SK-N-DZ (cell line): ENCODE results near the gene CDC16. TPM values are rescaled to one million over a fixed set of nuclear protein-coding genes. Genes with fewer than 3 reads are reported as not detected.
"Not testable (repeated sequence)": the region's sequence is repeated elsewhere in the genome, so short reads cannot be mapped to it uniquely, and the experiment has no call there.

Experiments
- DNase-seq: peaks from one replicate; pipeline ENCODE4 v3.0.0-alpha.2; 2015; ENCODE audit warnings: low spot score
- polyA plus RNA-seq, 2 experiments: library from polyadenylated mRNA; depleted of rRNA; stranded (reverse); fragments of >200 nt; gene quantifications; 2 replicates each; pipeline ENCODE4 v1.2.3, GENCODE V29; 2014

Gene CDC16, protein sequence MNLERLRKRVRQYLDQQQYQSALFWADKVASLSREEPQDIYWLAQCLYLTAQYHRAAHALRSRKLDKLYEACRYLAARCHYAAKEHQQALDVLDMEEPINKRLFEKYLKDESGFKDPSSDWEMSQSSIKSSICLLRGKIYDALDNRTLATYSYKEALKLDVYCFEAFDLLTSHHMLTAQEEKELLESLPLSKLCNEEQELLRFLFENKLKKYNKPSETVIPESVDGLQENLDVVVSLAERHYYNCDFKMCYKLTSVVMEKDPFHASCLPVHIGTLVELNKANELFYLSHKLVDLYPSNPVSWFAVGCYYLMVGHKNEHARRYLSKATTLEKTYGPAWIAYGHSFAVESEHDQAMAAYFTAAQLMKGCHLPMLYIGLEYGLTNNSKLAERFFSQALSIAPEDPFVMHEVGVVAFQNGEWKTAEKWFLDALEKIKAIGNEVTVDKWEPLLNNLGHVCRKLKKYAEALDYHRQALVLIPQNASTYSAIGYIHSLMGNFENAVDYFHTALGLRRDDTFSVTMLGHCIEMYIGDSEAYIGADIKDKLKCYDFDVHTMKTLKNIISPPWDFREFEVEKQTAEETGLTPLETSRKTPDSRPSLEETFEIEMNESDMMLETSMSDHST
- 23.7 and 24.6 TPM in 2 replicates for polyA plus RNA-seq (2014; cell fraction: cytosol; rRNA removed)
- 117 and 138 TPM in 2 replicates for polyA plus RNA-seq (2014; cell fraction: nucleus; rRNA removed)

DNA sequence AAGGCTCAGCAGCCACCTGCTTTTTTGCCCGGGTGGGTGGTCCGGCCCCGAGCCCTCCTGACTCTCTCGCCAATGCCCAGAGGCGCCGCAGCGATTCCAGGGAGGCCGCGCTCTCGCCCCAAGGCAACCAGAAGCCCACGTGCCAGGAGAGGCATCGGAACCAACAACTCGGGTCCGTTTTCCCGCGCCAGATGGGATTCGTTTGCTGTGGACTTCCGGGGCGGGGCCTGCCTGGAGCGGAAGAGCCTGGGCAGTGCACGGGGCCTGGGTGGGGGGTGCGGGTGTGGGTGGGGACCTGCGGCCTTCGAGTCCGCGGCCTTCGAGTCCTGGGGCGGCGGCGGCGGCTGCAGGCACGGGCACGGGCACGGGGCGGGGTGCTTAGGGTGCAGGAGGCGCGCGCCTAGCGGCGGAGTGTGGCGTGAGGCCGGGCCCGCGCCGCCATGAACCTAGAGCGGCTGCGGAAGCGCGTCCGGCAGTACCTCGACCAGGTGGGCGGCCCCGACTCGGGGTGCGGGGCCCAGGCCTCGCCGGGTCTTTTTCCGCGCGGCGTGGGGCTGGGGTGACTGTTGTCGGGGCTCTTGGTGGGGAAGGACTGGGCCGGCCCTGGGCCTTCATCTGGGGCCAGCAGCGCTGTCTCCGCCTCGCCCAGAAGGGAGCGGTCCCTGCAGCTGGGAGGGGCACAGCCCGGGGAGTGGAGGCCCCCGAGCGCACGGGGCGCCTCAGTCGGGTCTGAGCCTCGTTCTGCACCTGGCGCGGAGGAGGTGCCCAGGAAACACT is at the start of gene CDC16:
Gene CDC16, plus strand, starts transcription at position 253 of the 777 bp plus-strand sequence. Its CDS starts 188 bp downstream, at position 441.
- DNase-seq: peak; percentile 94

DNA sequence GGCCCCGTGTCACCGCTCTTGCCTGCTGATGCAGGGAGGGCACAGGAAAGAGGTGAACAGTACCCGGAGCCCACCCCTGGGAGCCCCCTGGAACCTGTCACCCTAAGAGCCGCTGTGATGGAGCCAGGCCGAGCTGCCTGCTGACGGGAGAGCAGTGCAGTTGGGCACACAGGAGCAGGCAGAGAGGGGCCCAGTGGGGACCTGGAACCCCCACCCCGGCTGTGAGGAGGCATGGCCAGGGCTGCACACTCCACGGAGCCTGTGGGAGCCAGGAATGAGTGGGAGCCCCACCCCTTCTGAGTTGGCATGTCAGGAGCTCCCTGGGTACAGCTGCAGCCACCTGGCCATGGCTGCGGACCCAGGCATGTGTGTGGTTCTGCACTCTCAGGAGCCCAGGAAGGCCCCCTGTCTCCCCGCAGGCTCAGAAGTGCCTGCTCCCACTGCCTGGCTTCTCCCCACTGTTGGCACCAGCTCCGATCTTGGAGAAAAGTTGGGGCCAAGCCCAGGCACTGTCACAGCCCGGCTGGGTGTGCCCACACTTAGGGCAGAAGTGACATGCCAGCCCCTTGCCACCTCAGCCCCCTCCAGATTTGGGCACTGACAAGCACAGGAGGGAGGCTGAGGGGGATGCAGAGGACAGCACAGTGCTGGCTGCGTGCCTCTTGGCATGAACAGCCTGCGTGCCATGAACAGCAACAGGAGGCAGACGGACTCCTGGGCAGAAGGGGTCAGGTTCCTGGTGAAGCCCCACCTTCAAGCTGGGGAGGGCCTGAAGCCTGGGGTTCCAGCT is 49.3 kb upstream of the CDC16 start:
- no peak for DNase-seq

DNA sequence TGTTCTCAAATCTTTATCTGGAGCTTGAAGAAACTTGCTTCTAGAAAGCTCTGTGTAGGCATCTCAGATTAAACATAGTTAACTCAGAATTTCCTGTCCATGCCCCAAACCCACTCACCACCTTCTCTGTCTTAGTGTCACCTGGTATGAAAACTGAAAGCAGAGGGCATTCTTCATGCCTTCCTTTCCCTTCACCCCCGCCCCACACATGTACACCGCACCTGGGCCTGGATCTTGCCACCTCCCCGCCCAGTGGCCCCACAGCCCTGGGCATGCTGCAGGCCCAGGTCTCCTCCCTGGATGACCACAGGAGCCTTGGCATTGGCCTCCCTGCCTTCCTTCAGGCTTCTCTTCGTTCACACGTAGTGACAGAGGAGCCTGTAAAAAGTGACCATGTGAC is 39.8 kb upstream of the CDC16 start:
- no peak for DNase-seq

DNA sequence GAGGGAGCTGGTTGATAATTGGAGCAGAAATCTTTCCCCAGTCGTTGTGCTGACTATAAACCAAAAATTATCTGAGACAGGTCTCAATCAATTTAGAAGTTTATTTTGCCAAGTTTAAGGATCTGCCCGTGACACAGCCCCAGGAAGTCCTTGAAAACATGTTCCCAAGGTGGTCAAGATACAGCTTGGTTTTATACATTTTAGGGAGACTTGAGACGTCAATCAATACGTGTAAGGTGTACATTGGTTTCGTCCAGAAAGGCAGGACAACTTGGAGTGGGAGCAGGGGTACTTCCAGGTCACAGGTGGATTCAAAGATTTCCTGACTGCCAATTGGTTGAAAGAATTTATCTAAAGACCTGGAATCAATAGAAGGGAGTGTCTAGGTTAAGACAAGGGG is 38.1 kb upstream of the CDC16 start:
- no peak for DNase-seq

DNA sequence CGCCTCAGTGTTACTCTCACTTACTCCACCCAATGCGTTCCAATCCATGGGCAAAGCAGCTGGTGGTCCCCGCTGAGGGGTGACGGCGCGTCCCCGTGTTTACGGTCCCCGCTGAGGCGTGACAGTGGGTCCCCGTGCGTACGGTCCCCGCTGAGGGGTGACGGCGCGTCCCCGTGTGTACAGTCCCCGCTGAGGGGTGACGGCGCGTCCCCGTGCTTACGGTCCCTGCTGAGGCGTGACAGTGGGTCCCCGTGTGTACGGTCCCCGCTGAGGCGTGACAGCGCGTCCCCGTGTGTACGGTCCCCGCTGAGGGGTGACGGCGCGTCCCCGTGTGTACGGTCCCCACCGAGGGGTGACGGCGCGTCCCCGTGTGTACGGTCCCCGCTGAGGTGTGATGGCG is 36.1 kb upstream of the CDC16 start:
- no peak for DNase-seq

DNA sequence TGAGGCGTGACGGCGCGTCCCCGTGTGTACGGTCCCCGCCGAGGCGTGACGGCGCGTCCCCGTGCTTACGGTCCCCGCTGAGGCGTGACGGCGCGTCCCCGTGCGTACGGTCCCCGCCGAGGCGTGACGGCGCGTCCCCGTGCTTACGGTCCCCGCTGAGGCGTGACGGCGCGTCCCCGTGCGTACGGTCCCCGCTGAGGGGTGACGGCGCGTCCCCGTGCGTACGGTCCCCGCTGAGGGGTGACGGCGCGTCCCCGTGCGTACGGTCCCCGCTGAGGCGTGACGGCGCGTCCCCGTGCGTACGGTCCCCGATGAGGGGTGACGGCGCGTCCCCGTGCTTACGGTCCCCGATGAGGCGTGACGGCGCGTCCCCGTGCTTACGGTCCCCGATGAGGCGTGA is 35.2 kb upstream of the CDC16 start:
- not testable (repeated sequence) for DNase-seq

DNA sequence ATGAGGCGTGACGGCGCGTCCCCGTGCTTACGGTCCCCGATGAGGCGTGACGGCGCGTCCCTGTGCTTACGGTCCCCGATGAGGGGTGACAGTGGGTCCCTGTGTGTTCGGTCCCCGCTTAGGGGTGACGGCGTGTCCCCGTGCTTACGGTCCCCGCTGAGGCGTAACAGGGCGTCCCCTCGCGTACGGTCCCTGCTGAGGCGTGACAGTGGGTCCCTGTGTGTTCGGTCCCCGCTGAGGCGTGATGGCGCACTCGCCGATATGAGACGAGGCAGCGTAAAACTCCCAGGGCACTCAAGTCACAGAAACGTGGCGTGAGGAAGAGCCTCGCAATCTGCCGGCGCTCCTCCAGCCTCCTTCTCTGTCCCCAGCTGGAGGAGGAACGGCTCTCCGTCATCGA is 34.7 kb upstream of the CDC16 start:
- no peak for DNase-seq

DNA sequence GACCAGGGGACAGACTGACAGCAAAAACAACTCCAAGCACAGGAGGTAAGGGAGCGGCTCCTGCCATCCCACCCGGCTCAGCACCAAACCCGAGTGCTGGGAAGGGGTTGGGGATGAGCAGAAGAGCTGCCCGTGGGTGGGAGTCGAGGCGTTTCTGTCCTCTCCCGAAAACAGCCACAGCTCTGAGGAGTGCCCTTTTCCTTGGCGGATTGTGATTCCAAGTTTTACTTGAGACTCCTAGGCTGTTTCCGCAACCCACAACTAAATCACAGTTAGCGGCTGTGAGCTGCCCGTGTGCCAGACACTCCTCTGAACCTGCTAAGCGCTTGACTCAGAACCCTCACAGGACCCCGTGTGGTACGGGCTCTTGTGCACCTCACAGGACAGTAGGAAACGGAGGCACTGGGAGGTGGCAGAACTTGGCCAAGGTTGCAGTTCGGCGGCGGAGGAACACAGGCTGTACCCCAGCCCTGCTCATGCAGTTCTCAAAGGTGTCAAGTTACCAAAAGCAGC is 34.2 kb upstream of the CDC16 start:
- no peak for DNase-seq

DNA sequence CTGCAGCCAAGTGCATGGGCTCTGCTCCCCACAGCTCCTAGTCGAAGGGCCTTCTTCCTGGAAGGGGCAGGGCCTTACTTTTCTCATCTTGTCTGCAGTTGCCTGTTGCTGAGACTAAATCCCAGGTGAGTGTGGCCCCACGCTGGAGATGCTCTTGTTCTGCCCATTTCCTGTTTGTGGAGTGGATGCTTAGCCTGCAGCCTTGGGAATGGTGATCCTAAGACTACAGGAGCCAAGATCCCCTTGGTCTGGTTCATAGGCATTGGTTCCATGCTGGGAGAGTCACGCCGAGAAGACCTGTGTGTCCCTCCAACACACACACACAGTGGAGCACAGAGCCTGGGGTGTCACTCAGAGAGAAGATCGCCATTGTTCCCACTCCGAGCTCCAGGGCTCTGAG is 32.1 kb upstream of the CDC16 start:
- DNase-seq: no peak

DNA sequence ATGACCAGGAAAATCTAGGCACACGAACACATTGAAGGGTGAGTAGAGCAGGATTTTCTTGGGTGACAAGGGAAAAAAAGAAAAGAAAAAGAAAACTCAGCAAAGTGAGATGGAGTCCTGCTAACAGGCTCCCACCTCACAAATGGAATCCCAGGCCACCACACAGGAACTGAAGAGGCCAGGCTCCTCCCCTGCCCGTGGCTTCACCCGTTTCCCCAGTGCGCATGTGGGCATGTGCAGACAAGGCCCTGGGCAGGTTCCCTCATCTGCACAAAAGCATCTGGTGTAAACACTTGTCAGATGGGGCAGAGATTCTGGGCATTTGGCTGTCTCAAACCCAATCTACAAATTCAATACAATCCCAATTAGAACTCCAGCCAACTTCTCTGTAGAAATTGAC is 31.2 kb upstream of the CDC16 start:
- no peak for DNase-seq

DNA sequence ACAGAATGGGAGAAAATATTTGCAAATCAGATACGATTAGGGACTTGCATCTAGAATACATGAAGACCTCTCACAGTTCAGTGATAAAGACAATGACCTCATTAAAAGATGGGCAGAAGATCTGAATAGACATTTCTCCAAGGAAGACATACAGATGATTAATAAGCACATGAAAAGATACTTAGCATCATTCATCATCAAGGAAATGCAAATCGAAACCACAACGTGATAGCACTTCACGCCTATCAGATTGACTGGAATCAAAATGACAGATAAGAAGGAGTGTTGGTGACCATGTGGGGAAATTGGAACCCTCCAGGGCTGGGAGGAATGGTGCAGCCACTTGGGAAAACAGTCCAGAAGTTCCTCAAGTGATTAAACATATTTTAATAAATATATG is 29.8 kb upstream of the CDC16 start:
- DNase-seq: no peak

DNA sequence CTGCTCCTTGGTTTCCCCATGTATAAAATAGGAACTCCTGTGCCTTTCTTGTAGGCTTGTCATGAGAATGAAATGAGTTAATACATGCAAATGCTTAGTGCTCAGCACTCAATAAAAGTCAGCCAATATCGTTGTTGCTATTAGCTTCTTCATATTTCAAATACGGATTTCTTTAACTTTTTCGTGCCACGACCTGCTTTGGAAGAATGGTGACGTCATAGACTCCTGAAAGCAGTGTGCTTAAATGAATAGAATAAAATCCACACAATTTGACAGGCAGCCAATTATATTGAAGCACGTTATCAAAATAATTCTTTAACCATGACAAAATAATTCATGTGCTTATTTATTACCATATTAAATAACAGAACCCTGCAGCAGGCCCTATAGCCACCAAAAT is 26.6 kb upstream of the CDC16 start:
- no peak for DNase-seq

DNA sequence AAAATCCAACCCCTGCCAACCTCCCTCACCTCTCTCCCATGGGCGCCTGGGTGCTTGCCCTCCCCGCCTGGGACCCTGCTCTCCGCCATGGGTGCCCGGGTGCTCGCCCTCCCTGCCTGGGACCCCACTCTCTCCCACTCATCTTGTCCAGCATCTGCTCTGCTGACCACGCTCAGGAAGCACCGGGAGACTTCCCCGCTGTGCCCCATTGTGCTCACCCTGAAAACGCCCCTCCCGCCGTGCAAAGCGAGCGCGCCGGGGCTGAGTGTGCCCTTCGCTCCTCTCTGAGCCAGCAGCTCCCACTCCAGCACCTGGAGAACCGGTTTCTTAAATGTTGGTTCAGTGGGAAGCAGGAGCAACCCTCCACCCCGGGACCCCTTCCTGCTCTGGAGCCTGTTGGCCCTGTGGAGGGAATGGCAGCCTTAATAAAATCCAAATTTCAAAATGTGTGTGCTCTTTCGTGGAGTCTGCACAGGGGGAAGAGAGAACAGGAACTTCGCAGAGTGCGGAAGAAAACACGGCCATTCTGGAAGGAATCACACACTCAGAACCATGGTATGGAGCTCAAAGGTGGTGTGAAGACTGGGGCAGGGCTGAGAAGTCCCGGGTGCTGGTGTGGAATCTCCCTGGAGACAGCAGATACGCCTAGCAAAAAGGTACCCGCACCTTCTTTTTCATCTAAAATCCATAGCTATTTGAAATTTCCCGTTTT is 23.1 kb upstream of the CDC16 start:
- DNase-seq: no peak

DNA sequence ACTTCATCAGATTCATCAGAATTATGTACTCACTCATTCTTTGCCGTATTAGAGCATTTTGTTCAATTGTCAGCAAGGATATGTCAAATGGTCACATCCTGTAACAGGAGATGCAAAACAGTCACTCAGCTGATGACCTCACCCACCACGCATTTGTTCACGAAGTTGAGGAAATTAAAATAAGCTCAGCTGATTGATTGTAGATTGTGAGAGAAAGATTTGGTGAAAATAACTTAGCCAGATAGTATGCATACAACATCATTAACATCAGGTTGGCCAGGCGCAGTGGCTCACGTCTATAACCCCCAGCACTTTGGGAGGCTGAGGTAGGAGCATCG is 22.6 kb upstream of the CDC16 start:
- DNase-seq: no peak

DNA sequence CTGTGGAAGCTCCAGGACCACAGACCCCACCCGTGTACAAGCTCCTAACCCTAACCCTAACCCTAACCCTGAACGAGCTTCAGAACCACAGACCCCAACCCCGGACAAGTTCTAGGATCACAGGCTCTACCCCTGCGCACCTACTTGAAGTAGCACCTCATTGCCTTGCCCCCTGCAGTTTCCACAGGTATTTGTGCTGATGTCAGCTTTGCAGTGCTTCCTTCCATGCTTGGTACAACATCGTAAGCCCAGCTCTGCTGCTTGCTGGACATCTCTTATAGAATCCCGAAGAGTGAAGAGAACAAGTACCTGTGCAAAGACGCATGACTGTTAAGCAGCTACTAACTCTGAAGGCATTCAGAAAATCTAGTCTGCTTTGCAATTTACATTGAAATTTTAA is 20.7 kb upstream of the CDC16 start:
- DNase-seq: no peak

DNA sequence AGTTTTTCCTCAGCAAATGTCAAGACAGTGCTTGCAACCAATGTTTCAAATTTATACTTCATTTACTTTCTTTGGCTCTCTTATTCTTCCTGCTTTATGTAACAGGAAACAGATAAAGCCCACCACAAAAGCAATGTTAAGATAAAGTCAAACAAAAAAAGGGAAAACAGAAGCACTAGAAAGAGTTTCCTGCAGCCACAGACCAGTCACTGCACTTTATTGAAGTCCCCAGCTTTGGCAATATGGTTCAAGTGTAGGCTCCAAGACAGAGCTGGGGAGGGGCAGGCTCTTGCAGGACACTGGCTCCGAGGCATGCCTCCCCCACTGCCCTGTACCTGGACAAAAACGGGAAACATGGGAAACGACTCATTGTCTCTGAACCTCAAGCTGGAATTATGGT is 15.3 kb upstream of the CDC16 start:
- DNase-seq: no peak

DNA sequence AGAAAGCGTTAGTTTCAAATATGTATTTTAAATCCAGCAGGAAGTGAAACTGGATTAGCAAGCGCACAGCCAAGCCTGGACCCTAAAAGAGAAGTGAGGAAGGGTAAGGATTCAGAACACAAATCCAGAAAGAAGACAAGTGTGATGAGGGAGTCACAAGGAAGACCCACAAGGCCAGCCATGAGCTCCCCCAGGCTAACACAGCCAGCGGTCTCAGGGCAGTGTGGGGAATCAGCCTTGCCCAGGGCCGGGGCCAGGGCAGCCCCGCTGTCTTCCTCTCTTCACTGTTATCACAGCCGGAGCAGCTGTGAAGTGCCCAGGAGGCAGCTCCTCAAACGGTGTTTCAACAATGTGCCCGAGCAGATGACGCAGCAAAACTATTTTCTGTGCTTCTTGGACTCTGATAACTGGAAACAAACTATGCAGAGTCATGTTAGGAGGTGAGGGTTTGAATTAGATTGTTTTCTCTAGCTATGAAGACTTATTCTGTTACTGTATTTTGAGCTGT is 12.2 kb upstream of the CDC16 start:
- DNase-seq: no peak

DNA sequence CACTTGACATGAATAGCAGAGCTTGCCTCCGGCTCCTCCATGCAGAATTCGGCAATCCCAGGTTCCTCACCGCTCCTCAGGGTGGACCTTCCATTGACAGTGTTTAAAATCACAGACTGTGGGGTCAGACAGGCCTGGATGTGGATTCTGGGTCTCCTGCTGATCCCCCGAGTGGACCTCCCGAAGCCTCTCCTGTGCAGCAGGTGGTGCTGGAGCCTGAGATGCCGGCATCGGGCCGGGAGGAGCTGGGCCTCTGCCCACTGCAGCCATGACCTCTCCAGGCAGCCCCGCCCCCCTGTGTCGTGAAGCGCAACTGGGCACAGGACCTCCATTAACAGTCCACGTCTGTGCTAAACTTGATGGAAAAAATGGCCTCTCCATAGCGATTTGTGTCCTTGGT is 10.5 kb upstream of the CDC16 start:
- no peak for DNase-seq

DNA sequence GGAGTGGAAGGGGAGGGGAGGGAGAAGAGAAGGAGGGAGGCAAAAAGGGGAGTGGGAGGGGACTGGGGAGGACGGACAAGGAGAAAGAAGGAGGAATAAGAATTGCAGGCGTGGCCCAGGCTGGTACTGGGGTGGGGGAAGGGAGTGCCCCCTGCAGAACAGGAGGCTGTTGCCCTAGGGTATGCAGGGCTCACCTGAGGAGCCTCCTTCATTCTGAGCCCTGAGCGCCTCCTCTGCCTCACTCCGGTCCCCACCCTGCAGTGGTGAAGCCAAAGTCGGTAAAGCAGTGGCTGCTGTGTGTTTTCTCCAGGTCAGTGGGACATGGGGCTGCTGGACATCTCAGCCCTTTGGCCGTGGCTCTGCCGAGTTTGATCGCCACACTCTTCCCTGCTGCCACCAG is 9.1 kb upstream of the CDC16 start:
- DNase-seq: no peak

DNA sequence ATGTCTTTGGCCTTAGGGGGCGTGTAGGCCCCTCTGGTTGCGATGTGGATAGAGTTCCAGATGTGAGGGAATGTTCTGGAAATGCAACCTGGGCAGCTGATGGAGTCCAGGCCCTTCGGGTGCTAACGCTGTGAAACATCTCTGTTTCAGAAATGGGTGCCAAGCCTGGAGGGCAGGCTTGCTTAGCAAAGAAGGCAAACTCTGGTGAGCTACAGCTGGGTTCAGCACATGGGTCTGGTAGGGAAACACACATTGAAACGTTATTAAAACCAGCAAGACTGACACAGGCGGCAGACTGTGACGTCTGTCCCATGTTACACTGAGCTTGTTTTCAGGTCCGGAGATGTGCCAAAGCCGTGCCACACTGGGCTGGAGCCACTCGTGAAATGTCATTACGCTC is 8.6 kb upstream of the CDC16 start:
- DNase-seq: no peak
